CD4-positive, CD25-positive, alpha-beta regulatory T cell (primary cell): ENCODE data around the gene FOXL2NB. TPM values are rescaled to one million over a fixed set of nuclear protein-coding genes. Genes with fewer than 3 reads are reported as not detected.

Experiments
- ATAC-seq, 2 donors: fragments of 150-1000 bp; cut with Tn5 transposase; one replicate each; pipeline ENCODE4 v1.10.0; 2021; ENCODE audit warnings: low read depth in 2 of 2, moderate number of reproducible peaks in 2 of 2, moderate library complexity in 1 of 2
- DNase-seq, 3 donors: peaks; one replicate each; pipeline versions ENCODE4 v3.0.0 to v3.0.0-alpha.2; 2012 to 2022; ENCODE audit warnings: mixed read lengths in 1 of 3
- H3K27ac ChIP-seq: one replicate; pipeline ENCODE4 v1.7.0; 2013; ENCODE audit warnings: mild to moderate bottlenecking, low read length; ENCODE audit not compliant: insufficient read depth, poor library complexity, severe bottlenecking
- H3K27me3 ChIP-seq: one replicate; pipeline ENCODE4 v1.7.0; 2013; ENCODE audit warnings: low read length; ENCODE audit not compliant: control insufficient read depth, insufficient read depth
- H3K36me3 ChIP-seq: one replicate; pipeline ENCODE4 v1.7.0; 2013; ENCODE audit warnings: mild to moderate bottlenecking, low read length, moderate library complexity; ENCODE audit not compliant: control insufficient read depth, insufficient read depth
- H3K4me1 ChIP-seq: 2 replicates; pipeline ENCODE4 v1.7.0; 2013; ENCODE audit warnings: mild to moderate bottlenecking, low read length; ENCODE audit not compliant: insufficient read depth, control insufficient read depth, poor library complexity, severe bottlenecking
- H3K4me3 ChIP-seq: one replicate; pipeline ENCODE4 v1.7.0; 2013; ENCODE audit warnings: low read depth, mild to moderate bottlenecking, low read length, moderate library complexity
- H3K9me3 ChIP-seq, 2 experiments: 1 replicate in 1 of 2; 2 replicates in 1 of 2; pipeline ENCODE4 v1.7.0; 2013; ENCODE audit warnings: low read length in 2 of 2, mild to moderate bottlenecking in 1 of 2, moderate library complexity in 1 of 2; ENCODE audit not compliant: control insufficient read depth in 2 of 2
- H3K27ac Mint-ChIP-seq, 3 donors: one replicate each; pipeline ENCODE4 v1.8.0; 2020 to 2022; ENCODE audit warnings: mild to moderate bottlenecking in 3 of 3, mixed read lengths in 3 of 3, moderate library complexity in 2 of 3
- H3K27me3 Mint-ChIP-seq: one replicate; pipeline ENCODE4 v1.8.0; 2022; ENCODE audit warnings: mild to moderate bottlenecking, mixed read lengths
- H3K36me3 Mint-ChIP-seq: one replicate; pipeline ENCODE4 v1.8.0; 2020; ENCODE audit warnings: mixed read lengths
- H3K4me1 Mint-ChIP-seq, 4 donors: one replicate each; pipeline ENCODE4 v1.8.0; 2020 to 2022; ENCODE audit warnings: mixed read lengths in 4 of 4, mild to moderate bottlenecking in 1 of 4
- H3K4me3 Mint-ChIP-seq, 4 donors: one replicate each; pipeline ENCODE4 v1.8.0; 2020 to 2022; ENCODE audit warnings: mild to moderate bottlenecking in 4 of 4, mixed read lengths in 4 of 4, moderate library complexity in 3 of 4
- H3K9me3 Mint-ChIP-seq, 7 donors: one replicate each; pipeline ENCODE4 v1.8.0; 2020 to 2022; ENCODE audit warnings: mixed read lengths in 7 of 7, mild to moderate bottlenecking in 3 of 7, moderate library complexity in 2 of 7
- polyA plus RNA-seq, 4 donors: library from polyadenylated mRNA; unstranded; fragments of 300-500 nt; fragmentation: Illumina TruSeq; gene quantifications; one replicate each; pipeline ENCODE4 v1.2.3, GENCODE V29; 2021
- total RNA-seq: library from RNA; stranded (reverse); gene quantifications from one replicate; pipeline ENCODE4 v1.2.3, GENCODE V29; 2022

FOXL2NB gene
- total and polyA plus RNA-seq, 5 donors from 2014 or later = not detected

GRCh38 chr3:138964923-138965322 lies 17.9 kb downstream of the FOXL2NB start:
- Mint-ChIP-seq H3K4me3 (no peak overlapping the region), H3K4me1 (peaks cover 0 to 14% (median 5%) of the 10 kb centered on the region in 4 donors), H3K36me3 (peaks cover 8% of the 10 kb centered on the region), H3K27me3 (peaks cover 16% of the 10 kb centered on the region), H3K9me3 (peaks cover 0 to 23% (median 3%) of the 10 kb centered on the region in 7 donors), H3K27ac (no peak overlapping the region)
- ATAC-seq (no peak), DNase-seq (no peak)
- no peaks in the 10 kb centered on the region for H3K36me3 ChIP-seq
- H3K27ac ChIP-seq = no peak overlapping the region
- no peaks in the 10 kb centered on the region for H3K4me1 ChIP-seq
- H3K9me3 ChIP-seq = peaks cover 4 to 18% of the 10 kb centered on the region in 2 experiments
- H3K4me3 ChIP-seq = no peak overlapping the region
- H3K27me3 ChIP-seq = peaks cover 13% of the 10 kb centered on the region

GRCh38 chr3:138971766-138972320 lies 24.8 kb downstream of the FOXL2NB start:
- no peaks in the 10 kb centered on the region for H3K4me1 ChIP-seq

DNA sequence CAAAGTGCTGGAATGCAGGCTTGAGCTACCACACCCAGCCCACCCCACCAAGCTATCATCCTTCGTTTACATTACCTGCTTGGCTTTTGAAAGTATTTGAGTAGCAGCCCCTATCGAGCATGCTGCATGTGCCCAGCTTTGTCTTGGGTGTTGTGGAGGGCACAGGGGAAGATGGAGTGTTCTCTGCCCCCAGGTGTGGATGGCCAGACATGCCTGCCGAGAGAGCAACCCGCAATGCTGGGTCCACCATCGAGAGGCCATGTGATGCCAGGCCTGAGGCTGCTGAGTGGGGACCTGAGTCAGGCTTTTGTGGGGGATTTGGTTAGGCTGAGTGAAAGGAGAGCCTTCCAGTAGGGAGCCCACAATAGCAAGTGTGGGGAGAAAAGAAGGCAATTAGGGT lies 25.9 kb downstream of the FOXL2NB start:
- Mint-ChIP-seq H3K4me1 (no peaks in the 10 kb centered on the region), H3K27me3 (peaks cover 12% of the 10 kb centered on the region), H3K4me3 (no peak overlapping the region)

More at GRCh38 chr3:138971766-138972320, 24.8 kb downstream of the FOXL2NB start:
- no peaks in the 10 kb centered on the region for H3K27me3 ChIP-seq
- no peak for DNase-seq
- H3K27ac ChIP-seq = no peak overlapping the region
- H3K4me3 ChIP-seq = no peak overlapping the region
- no peaks in the 10 kb centered on the region for H3K36me3 ChIP-seq
- no peak for ATAC-seq
- H3K36me3 Mint-ChIP-seq = no peaks in the 10 kb centered on the region
- no peak overlapping the region for H3K4me3 Mint-ChIP-seq
- no peaks in the 10 kb centered on the region for H3K9me3 ChIP-seq
- no peaks in the 10 kb centered on the region for H3K4me1 Mint-ChIP-seq
- H3K27ac Mint-ChIP-seq = no peak overlapping the region
- H3K9me3 Mint-ChIP-seq = peaks cover 0 to 5% (median 0%) of the 10 kb centered on the region in 7 donors
- peaks cover 12% of the 10 kb centered on the region for H3K27me3 Mint-ChIP-seq

DNA sequence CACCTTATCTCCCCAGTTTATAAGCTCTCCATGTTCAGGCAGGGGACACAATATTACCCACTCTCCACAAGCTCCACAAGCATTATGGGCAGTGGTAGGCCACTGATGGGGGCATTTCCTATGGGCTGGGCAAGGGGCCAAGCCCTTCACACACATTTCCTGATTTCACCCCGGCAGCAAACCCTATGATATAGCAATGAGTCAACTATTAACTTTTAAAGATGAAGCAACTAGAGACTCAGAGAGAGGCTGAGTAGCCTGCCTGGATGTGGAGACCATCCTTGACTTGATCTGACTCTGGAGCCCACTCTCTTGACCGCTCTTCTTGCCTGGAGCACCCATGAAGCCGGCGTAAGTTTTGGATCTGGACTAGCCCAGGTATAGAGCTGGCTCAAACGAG lies 27.4 kb downstream of the FOXL2NB start:
- Histone ChIP-seq H3K27ac (no peak overlapping the region), H3K36me3 (no peaks in the 10 kb centered on the region), H3K9me3 (no peaks in the 10 kb centered on the region), H3K27me3 (no peaks in the 10 kb centered on the region), H3K4me1 (no peaks in the 10 kb centered on the region), H3K4me3 (no peak overlapping the region)
- Mint-ChIP-seq H3K27ac (no peak overlapping the region), H3K27me3 (peaks cover 12% of the 10 kb centered on the region), H3K36me3 (no peaks in the 10 kb centered on the region), H3K4me1 (no peaks in the 10 kb centered on the region), H3K9me3 (peaks cover 0 to 3% (median 0%) of the 10 kb centered on the region in 7 donors), H3K4me3 (no peak overlapping the region)
- no peak for ATAC-seq
- no peak for DNase-seq

More for the DNA sequence above, 25.9 kb downstream of the FOXL2NB start:
- ATAC-seq (no peak), DNase-seq (no peak)
- no peaks in the 10 kb centered on the region for H3K9me3 ChIP-seq
- H3K27ac ChIP-seq = no peak overlapping the region
- Mint-ChIP-seq H3K27ac (no peak overlapping the region), H3K9me3 (peaks cover 0 to 4% (median 0%) of the 10 kb centered on the region in 7 donors), H3K36me3 (no peaks in the 10 kb centered on the region)
- H3K36me3 ChIP-seq = no peaks in the 10 kb centered on the region
- H3K4me1 ChIP-seq = no peaks in the 10 kb centered on the region
- H3K27me3 ChIP-seq = no peaks in the 10 kb centered on the region
- no peak overlapping the region for H3K4me3 ChIP-seq

DNA sequence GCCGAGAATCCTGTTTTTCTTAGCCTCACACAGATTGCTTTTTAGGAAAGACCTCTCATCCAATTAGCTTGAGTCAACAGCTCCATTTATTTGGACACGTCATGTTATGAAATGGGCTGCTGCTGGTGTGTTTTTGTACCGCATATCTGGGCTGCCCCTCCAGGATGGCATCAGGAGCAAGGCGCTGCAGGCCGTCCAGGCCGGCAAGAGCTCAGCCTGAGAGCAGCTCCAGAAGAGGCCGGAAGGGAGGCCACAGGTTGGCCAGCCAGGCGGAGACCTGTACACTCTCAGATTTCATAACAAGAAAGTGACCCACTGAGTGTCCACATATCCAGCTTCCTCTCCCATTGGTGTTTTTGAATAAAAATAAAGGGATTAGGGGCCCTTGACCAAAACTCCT lies 28.3 kb downstream of the FOXL2NB start:
- no peak overlapping the region for H3K27ac ChIP-seq
- no peaks in the 10 kb centered on the region for H3K36me3 ChIP-seq
- H3K9me3 ChIP-seq = no peaks in the 10 kb centered on the region
- no peaks in the 10 kb centered on the region for H3K27me3 ChIP-seq
- Mint-ChIP-seq H3K4me1 (no peaks in the 10 kb centered on the region), H3K9me3 (peaks cover 0 to 3% (median 0%) of the 10 kb centered on the region in 7 donors), H3K27me3 (peaks cover 9% of the 10 kb centered on the region), H3K36me3 (no peaks in the 10 kb centered on the region), H3K27ac (no peak overlapping the region), H3K4me3 (no peak overlapping the region)
- H3K4me1 ChIP-seq = no peaks in the 10 kb centered on the region
- DNase-seq = no peak
- H3K4me3 ChIP-seq = no peak overlapping the region
- ATAC-seq = no peak

GRCh38 chr3:138976047-138976446 lies 29.0 kb downstream of the FOXL2NB start:
- Mint-ChIP-seq H3K4me3 (no peak overlapping the region), H3K4me1 (no peaks in the 10 kb centered on the region), H3K36me3 (no peaks in the 10 kb centered on the region), H3K27ac (no peak overlapping the region), H3K9me3 (peaks cover 0 to 3% (median 0%) of the 10 kb centered on the region in 7 donors), H3K27me3 (peaks cover 10% of the 10 kb centered on the region)
- no peak for DNase-seq
- Histone ChIP-seq H3K4me3 (no peak overlapping the region), H3K36me3 (no peaks in the 10 kb centered on the region), H3K27me3 (no peaks in the 10 kb centered on the region), H3K9me3 (no peaks in the 10 kb centered on the region), H3K4me1 (no peaks in the 10 kb centered on the region), H3K27ac (no peak overlapping the region)
- no peak for ATAC-seq

DNA sequence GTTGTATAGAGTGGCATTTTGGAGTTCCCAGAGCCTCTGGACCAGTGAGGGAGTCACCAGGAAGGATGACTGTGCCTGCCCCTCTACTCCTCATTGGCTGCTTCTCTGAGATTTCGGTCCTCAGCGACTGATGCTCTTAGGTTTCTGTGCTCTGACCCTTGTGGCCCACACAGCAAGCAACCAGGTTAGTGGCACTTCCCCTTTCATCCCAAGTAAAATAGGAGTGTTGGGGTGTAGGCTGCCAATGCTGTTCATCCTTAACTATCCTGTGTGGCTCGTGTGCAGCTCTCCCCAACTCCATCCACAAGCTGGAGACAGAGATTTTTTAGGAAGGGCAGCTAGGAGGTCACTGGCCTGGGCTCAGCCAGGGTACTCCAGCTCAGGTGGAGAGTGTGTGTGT lies 37.8 kb downstream of the FOXL2NB start:
- Mint-ChIP-seq H3K27ac (no peak overlapping the region), H3K27me3 (peaks cover 4% of the 10 kb centered on the region), H3K4me3 (no peak overlapping the region), H3K4me1 (no peaks in the 10 kb centered on the region), H3K9me3 (peaks cover 0 to 2% (median 0%) of the 10 kb centered on the region in 7 donors), H3K36me3 (no peaks in the 10 kb centered on the region)
- H3K27ac ChIP-seq = no peak overlapping the region
- H3K4me3 ChIP-seq = no peak overlapping the region
- no peaks in the 10 kb centered on the region for H3K4me1 ChIP-seq
- H3K36me3 ChIP-seq = no peaks in the 10 kb centered on the region
- DNase-seq = no peak
- H3K27me3 ChIP-seq = no peaks in the 10 kb centered on the region
- no peaks in the 10 kb centered on the region for H3K9me3 ChIP-seq
- ATAC-seq = no peak

- Mint-ChIP-seq H3K4me3 (no peak overlapping the region), H3K27me3 (peaks cover 3% of the 10 kb centered on the region)
Observed at GRCh38 chr3:138985932-138986331, 38.9 kb downstream of the FOXL2NB start.

More at GRCh38 chr3:138985932-138986331, 38.9 kb downstream of the FOXL2NB start:
- H3K4me1 ChIP-seq = no peaks in the 10 kb centered on the region
- ATAC-seq (no peak), DNase-seq (no peak)
- Mint-ChIP-seq H3K4me1 (no peaks in the 10 kb centered on the region), H3K27ac (no peak overlapping the region), H3K36me3 (no peaks in the 10 kb centered on the region), H3K9me3 (peaks cover 0 to 2% (median 0%) of the 10 kb centered on the region in 7 donors)
- H3K4me3 ChIP-seq = no peak overlapping the region
- no peak overlapping the region for H3K27ac ChIP-seq
- no peaks in the 10 kb centered on the region for H3K9me3 ChIP-seq
- no peaks in the 10 kb centered on the region for H3K36me3 ChIP-seq
- H3K27me3 ChIP-seq = no peaks in the 10 kb centered on the region
